ENCODE data around the gene ZNF737.
"Not testable (repeated sequence)": the region's sequence is repeated elsewhere in the genome, so short reads cannot be mapped to it uniquely, and the experiment has no call there.

The ZNF737 gene

GRCh38 chr19:20565321-20566018, at the start of gene ZNF737:
Gene ZNF737 (minus strand): TSS chr19:20565781. CDS start chr19:20565640, 141 bp downstream.
- peak; percentile 94 for DNase-seq

GRCh38 chr19:20614971-20615370, 49.4 kb upstream of the ZNF737 start:
- DNase-seq: not testable (repeated sequence)

- no peak for DNase-seq
Measured at GRCh38 chr19:20612711-20613316, 47.2 kb upstream of the ZNF737 start.

GRCh38 chr19:20611866-20612265, 46.3 kb upstream of the ZNF737 start:
- DNase-seq: no peak

GRCh38 chr19:20607943-20608342, 42.4 kb upstream of the ZNF737 start:
- DNase-seq: peak; percentile 69

- DNase-seq: no peak
Measured at GRCh38 chr19:20558571-20558970, 7.0 kb downstream of the ZNF737 start.

GRCh38 chr19:20558011-20558410, 7.6 kb downstream of the ZNF737 start:
- DNase-seq: no peak

- not testable (repeated sequence) for DNase-seq
Measured at GRCh38 chr19:20544667-20545333, 20.8 kb downstream of the ZNF737 start.

GRCh38 chr19:20530303-20530702, 35.3 kb downstream of the ZNF737 start:
- DNase-seq: not testable (repeated sequence)

GRCh38 chr19:20513189-20513904, 52.2 kb downstream of the ZNF737 start:
- no peak for DNase-seq

GRCh38 chr19:20503476-20503875, 62.1 kb downstream of the ZNF737 start:
- no peak for DNase-seq

All from NCI-H1092 treated with DMSO at 0.1 percent for 48 hours (cell line).